B cell (primary cell): ENCODE data around the gene KRTAP20-3. TPM values are rescaled to one million over a fixed set of nuclear protein-coding genes. Genes with fewer than 3 reads are reported as not detected.

Source experiments
- ATAC-seq: fragments of 200-7000 bp; cut with Tn5 transposase; one replicate; pipeline ENCODE4 v1.10.0; 2021; ENCODE audit warnings: low read depth, mild to moderate bottlenecking, moderate number of reproducible peaks, moderate library complexity
- CTCF ChIA-PET: fragments of 350-600 bp; sonication (Branson Sonifier 250); formaldehyde crosslinking; loops from one replicate; lab custom pipeline; 2021; ENCODE audit warnings: antibody characterized with exemption, inconsistent platforms; lab: Charles Lee
- POLR2A ChIA-PET: fragments of 350-600 bp; sonication (Branson Sonifier 250); formaldehyde crosslinking; loops from one replicate; lab custom pipeline; 2021; ENCODE audit warnings: antibody characterized with exemption; lab: Charles Lee
- DNase-seq: peaks from one replicate; pipeline ENCODE4 v3.0.0; 2013
- H2AFZ ChIP-seq: 2 replicates; pipeline ENCODE4 v1.6.1; 2012; ENCODE audit warnings: mild to moderate bottlenecking, low read depth, low read length; ENCODE audit not compliant: insufficient read depth, poor library complexity, severe bottlenecking
- H3K27ac ChIP-seq, 2 donors: 1 replicate in 1 of 2; 2 replicates in 1 of 2; pipeline ENCODE4 v1.5.1; 2012 to 2013; ENCODE audit warnings: low read length in 2 of 2, mild to moderate bottlenecking in 2 of 2, moderate library complexity in 1 of 2
- H3K27me3 ChIP-seq, 4 experiments: fragments of 200-600 bp in 1 of 4; sonication (generic) in 1 of 4; replicated peaks in 1 of 4; 1 replicate in 2 of 4; 2 replicates in 2 of 4; pipeline versions ENCODE4 v1.6.1 to v1.7.0; 2013 to 2016; ENCODE audit warnings: low read length in 3 of 4, mild to moderate bottlenecking in 2 of 4, mixed read lengths in 1 of 4, moderate library complexity in 1 of 4; ENCODE audit not compliant: insufficient read depth in 4 of 4, control insufficient read depth in 3 of 4; ENCODE audit errors: control extremely low read depth in 1 of 4
- H3K36me3 ChIP-seq, 2 experiments: replicated peaks in 1 of 2; 1 replicate in 1 of 2; 2 replicates in 1 of 2; pipeline versions ENCODE4 v1.6.1 to v1.7.1; 2013; ENCODE audit warnings: low read length in 1 of 2; ENCODE audit not compliant: insufficient read depth in 2 of 2, control insufficient read depth in 1 of 2; ENCODE audit errors: control extremely low read depth in 1 of 2, extremely low read depth in 1 of 2
- H3K4me1 ChIP-seq, 2 donors: fragments of 200-600 bp in 1 of 2; sonication (generic) in 1 of 2; 1 replicate in 1 of 2; 2 replicates in 1 of 2; pipeline versions ENCODE4 v1.5.1 to v1.6.1; 2013 to 2017; ENCODE audit warnings: low read length in 2 of 2; ENCODE audit not compliant: control insufficient read depth in 2 of 2, insufficient read depth in 2 of 2
- H3K4me2 ChIP-seq: replicated peaks from 2 replicates; pipeline ENCODE3; 2012; ENCODE audit warnings: mild to moderate bottlenecking, low read depth, low read length; ENCODE audit not compliant: poor library complexity, severe bottlenecking
- H3K4me3 ChIP-seq, 5 experiments: fragments of 200-600 bp in 1 of 5; sonication (generic) in 1 of 5; 1 replicate in 3 of 5; 2 replicates in 2 of 5; pipeline versions ENCODE4 v1.5.1 to v1.7.0; 2011 to 2016; ENCODE audit warnings: low read length in 4 of 5, mild to moderate bottlenecking in 4 of 5, low read depth in 2 of 5, control low read depth in 1 of 5, moderate library complexity in 1 of 5; ENCODE audit not compliant: insufficient read depth in 1 of 5; ENCODE audit errors: control extremely low read depth in 1 of 5, extremely low read depth in 1 of 5
- H3K79me2 ChIP-seq: fragments of 200-600 bp; sonication (generic); one replicate; pipeline ENCODE4 v1.6.0; 2016; ENCODE audit warnings: low read length; ENCODE audit not compliant: control insufficient read depth, insufficient read depth
- H3K9ac ChIP-seq: fragments of 200-600 bp; sonication (generic); 2 replicates; pipeline ENCODE4 v1.6.1; 2017; ENCODE audit warnings: mild to moderate bottlenecking, low read length, moderate library complexity
- H3K9me3 ChIP-seq, 3 donors: one replicate each; pipeline versions ENCODE4 v1.6.1 to v1.7.1; 2013; ENCODE audit warnings: low read length in 2 of 3; ENCODE audit not compliant: control insufficient read depth in 2 of 3, insufficient read depth in 1 of 3; ENCODE audit errors: control extremely low read depth in 1 of 3
- H4K20me1 ChIP-seq: 2 replicates; pipeline ENCODE4 v1.6.0; 2012; ENCODE audit warnings: mild to moderate bottlenecking, low read length; ENCODE audit not compliant: insufficient read depth, control insufficient read depth, poor library complexity, severe bottlenecking
- H3K27ac Mint-ChIP-seq: one replicate; pipeline ENCODE4 v1.8.0; 2021; ENCODE audit warnings: mixed read lengths
- H3K27me3 Mint-ChIP-seq: one replicate; pipeline ENCODE4 v1.8.0; 2021; ENCODE audit warnings: mixed read lengths
- H3K4me1 Mint-ChIP-seq: one replicate; pipeline ENCODE4 v1.8.0; 2021; ENCODE audit warnings: mixed read lengths
- H3K4me3 Mint-ChIP-seq: one replicate; pipeline ENCODE4 v1.8.0; 2021; ENCODE audit warnings: mixed read lengths
- H3K9me3 Mint-ChIP-seq: one replicate; pipeline ENCODE4 v1.8.0; 2022; ENCODE audit warnings: mixed read lengths; ENCODE audit not compliant: insufficient read depth
- EZH2 ChIP-seq: IDR thresholded peaks from 2 replicates; pipeline ENCODE4 v1.6.1; 2012; ENCODE audit warnings: borderline replicate concordance, low read depth, mild to moderate bottlenecking, moderate library complexity, low read length; ENCODE audit not compliant: insufficient read depth, poor library complexity, severe bottlenecking
- WGBS: methylation state at CpG from one replicate; pipeline ENCODE4 v1.1.5; 2013; ENCODE audit warnings: missing lambda C conversion rate; ENCODE audit not compliant: insufficient coverage; 5-methylcytosine and 5-hydroxymethylcytosine counted together
- intact Hi-C: fragments of 100-400 bp; cut with micrococcal nuclease; formaldehyde crosslinking; loops from one replicate; pipeline ENCODE4 v1.10.0; 2022
- polyA plus RNA-seq: library from polyadenylated mRNA; depleted of rRNA; stranded (reverse); fragments of >200 nt; gene quantifications from 2 replicates; pipeline ENCODE4 v1.2.3, GENCODE V29; 2012
- total RNA-seq, 2 donors: library from RNA; stranded (reverse); fragments of 120-200 nt in 1 of 2; gene quantifications; 1 replicate in 1 of 2; 2 replicates in 1 of 2; pipeline versions ENCODE4 v1.2.3 to v1.2.4, GENCODE V29; 2013 to 2022
- TF ChIP-seq, protein P1 (sequence below): fragments of 200-600 bp; IDR thresholded peaks from one replicate; pipeline ENCODE4 v1.8.0; 2022; ENCODE audit warnings: antibody characterized with exemption, mild to moderate bottlenecking

The KRTAP20-3 gene
- total and polyA plus RNA-seq, 2 donors (not counting 1 experiment from before 2014, with no cell fraction given), result not detected

- no peak overlapping the region for H3K4me2 ChIP-seq
- no peak overlapping the region for H3K4me3 Mint-ChIP-seq
- H3K79me2 ChIP-seq, result no peaks in the 10 kb centered on the region
- no peak overlapping the region for H3K27ac ChIP-seq
- no peaks in the 10 kb centered on the region for H4K20me1 ChIP-seq
- no peaks in the 10 kb centered on the region for H3K27me3 Mint-ChIP-seq
- H3K4me1 ChIP-seq, result no peaks in the 10 kb centered on the region
- H3K9me3 ChIP-seq, result peaks cover 0 to 11% (median 2%) of the 10 kb centered on the region in 3 donors
- no peak overlapping the region for H3K4me3 ChIP-seq
- POLR2A ChIA-PET, result no interaction called here
- no peaks in the 10 kb centered on the region for H3K27me3 ChIP-seq
- intact Hi-C loops, result no loop called here
- no peak overlapping the region for H2AFZ ChIP-seq
- H3K36me3 ChIP-seq, result no peaks in the 10 kb centered on the region
- no peak overlapping the region for H3K27ac Mint-ChIP-seq
- no peak for TF ChIP-seq EZH2
- TF ChIP-seq, protein P1, sequence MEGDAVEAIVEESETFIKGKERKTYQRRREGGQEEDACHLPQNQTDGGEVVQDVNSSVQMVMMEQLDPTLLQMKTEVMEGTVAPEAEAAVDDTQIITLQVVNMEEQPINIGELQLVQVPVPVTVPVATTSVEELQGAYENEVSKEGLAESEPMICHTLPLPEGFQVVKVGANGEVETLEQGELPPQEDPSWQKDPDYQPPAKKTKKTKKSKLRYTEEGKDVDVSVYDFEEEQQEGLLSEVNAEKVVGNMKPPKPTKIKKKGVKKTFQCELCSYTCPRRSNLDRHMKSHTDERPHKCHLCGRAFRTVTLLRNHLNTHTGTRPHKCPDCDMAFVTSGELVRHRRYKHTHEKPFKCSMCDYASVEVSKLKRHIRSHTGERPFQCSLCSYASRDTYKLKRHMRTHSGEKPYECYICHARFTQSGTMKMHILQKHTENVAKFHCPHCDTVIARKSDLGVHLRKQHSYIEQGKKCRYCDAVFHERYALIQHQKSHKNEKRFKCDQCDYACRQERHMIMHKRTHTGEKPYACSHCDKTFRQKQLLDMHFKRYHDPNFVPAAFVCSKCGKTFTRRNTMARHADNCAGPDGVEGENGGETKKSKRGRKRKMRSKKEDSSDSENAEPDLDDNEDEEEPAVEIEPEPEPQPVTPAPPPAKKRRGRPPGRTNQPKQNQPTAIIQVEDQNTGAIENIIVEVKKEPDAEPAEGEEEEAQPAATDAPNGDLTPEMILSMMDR, result no peak
- no peak overlapping the region for H3K9ac ChIP-seq
- CTCF ChIA-PET, result no interaction called here
- no peak for DNase-seq
- H3K4me1 Mint-ChIP-seq, result no peaks in the 10 kb centered on the region
- H3K9me3 Mint-ChIP-seq, result no peaks in the 10 kb centered on the region
- no peak for ATAC-seq
Measured at GRCh38 chr21:30620080-30620479, 22.6 kb upstream of the KRTAP20-3 start.

DNA sequence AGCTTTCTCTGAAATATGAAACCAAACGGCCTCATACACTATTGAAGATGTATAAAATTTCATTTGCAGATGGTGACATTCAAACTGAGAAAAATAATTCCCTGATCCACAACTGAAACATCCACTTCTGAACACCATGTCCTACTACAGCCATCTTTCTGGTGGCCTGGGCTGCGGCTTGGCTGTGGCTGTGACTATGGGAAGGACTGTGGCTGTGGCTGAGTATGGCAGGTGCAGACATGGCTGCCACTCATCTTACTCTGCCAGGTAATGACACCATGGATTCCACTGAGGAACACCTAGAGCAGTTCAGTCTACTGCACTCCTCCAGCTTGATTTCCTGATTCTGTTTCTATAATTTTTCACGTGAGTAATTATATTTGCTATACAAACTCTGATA is 22.1 kb upstream of the KRTAP20-3 start, which contains the start of gene KRTAP20-4:
Gene KRTAP20-4 (plus strand): TSS at position 106 of the 400 bp plus-strand sequence.
- H3K27ac ChIP-seq, result no peak within 1 kb of the TSS
- H3K9ac ChIP-seq, result no peak within 1 kb of the TSS
- H3K27ac Mint-ChIP-seq, result no peak within 1 kb of the TSS
- intact Hi-C loops, result no loop called here
- no peak within 1 kb of the TSS for H3K4me3 ChIP-seq
- H2AFZ ChIP-seq, result no peak within 1 kb of the TSS
- no peaks in the 10 kb centered on the region for H3K4me1 ChIP-seq
- H3K36me3 ChIP-seq, result no peaks in the 10 kb centered on the region
- H3K27me3 ChIP-seq, result no peaks in the 10 kb centered on the region
- H4K20me1 ChIP-seq, result no peaks in the 10 kb centered on the region
- TF ChIP-seq EZH2, result no peak
- TF ChIP-seq, protein P1, result no peak
- H3K79me2 ChIP-seq, result no peaks in the 10 kb centered on the region
- H3K9me3 Mint-ChIP-seq, result no peaks in the 10 kb centered on the region
- POLR2A ChIA-PET, result no interaction called here
- no peak for ATAC-seq
- H3K9me3 ChIP-seq, result peaks cover 0 to 15% (median 2%) of the 10 kb centered on the region in 3 donors
- WGBS, result no CpG with 5 or more reads among the region's 3 CpGs
- H3K4me3 Mint-ChIP-seq, result no peak within 1 kb of the TSS
- no peaks in the 10 kb centered on the region for H3K27me3 Mint-ChIP-seq
- no peaks in the 10 kb centered on the region for H3K4me1 Mint-ChIP-seq
- no peak for DNase-seq
- no peak within 1 kb of the TSS for H3K4me2 ChIP-seq
- CTCF ChIA-PET, result no interaction called here
